Measurements from ENCODE around the gene TSHZ1.

DNA sequence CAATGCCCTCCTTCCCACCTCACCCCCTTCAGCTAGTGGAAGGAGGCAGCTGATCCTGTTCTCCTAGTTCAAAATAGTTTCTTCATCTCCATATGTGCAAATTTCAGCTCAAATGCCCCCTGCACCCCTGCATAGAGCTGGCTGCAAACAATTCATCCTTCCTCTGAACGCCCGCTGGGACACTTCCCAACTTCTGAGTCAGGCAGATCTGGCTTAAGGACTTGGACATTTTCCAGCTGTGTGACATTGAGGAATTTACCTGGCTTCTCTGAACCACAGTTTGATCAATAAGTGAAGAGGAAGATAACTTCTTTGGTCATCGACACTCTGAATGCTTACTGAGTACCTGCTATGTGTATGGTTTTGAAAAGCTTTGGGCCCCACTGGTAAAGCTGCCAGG lies 25.1 kb upstream of the TSHZ1 start:
- TF ChIP-seq EP300 (IDR thresholded peaks at IDR 0.05) (no peak), POLR2A (IDR thresholded peaks at IDR 0.05; ENCODE audit: low read depth) (no peak), POLR2AphosphoS5 (IDR thresholded peaks at IDR 0.05) (no peak)
- TF ChIP-seq, protein P1, sequence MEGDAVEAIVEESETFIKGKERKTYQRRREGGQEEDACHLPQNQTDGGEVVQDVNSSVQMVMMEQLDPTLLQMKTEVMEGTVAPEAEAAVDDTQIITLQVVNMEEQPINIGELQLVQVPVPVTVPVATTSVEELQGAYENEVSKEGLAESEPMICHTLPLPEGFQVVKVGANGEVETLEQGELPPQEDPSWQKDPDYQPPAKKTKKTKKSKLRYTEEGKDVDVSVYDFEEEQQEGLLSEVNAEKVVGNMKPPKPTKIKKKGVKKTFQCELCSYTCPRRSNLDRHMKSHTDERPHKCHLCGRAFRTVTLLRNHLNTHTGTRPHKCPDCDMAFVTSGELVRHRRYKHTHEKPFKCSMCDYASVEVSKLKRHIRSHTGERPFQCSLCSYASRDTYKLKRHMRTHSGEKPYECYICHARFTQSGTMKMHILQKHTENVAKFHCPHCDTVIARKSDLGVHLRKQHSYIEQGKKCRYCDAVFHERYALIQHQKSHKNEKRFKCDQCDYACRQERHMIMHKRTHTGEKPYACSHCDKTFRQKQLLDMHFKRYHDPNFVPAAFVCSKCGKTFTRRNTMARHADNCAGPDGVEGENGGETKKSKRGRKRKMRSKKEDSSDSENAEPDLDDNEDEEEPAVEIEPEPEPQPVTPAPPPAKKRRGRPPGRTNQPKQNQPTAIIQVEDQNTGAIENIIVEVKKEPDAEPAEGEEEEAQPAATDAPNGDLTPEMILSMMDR (IDR thresholded peaks at IDR 0.05) = no peak
